Measurements from ENCODE around the gene TSPO. TPM values are rescaled to one million over a fixed set of nuclear protein-coding genes. Genes with fewer than 3 reads are reported as not detected.

TSPO gene
- polyA plus RNA-seq, 6 donors from 2014 or later: 247 to 323 (median 288) TPM

GRCh38 chr22:43180670-43181069 lies 29.3 kb downstream of the TSPO start:
- DNase-seq (no peak), ATAC-seq (ENCODE audit: low read depth in 2 of 2) (no peak)
- no peak overlapping the region for H3K27ac Mint-ChIP-seq
- H3K4me1 Mint-ChIP-seq: peaks cover 8 to 15% (median 15%) of the 10 kb centered on the region in 3 donors
- H3K4me3 Mint-ChIP-seq: no peak overlapping the region
- H3K27me3 Mint-ChIP-seq: no peaks in the 10 kb centered on the region
- H3K9me3 Mint-ChIP-seq: no peaks in the 10 kb centered on the region
- H3K36me3 Mint-ChIP-seq: no peaks in the 10 kb centered on the region

- no peaks in the 10 kb centered on the region for H3K9me3 Mint-ChIP-seq
- no peaks in the 10 kb centered on the region for H3K27me3 Mint-ChIP-seq
- ATAC-seq (ENCODE audit: low read depth in 2 of 2) (no peak), DNase-seq (no peak)
- peaks cover 8 to 21% (median 15%) of the 10 kb centered on the region in 3 donors for H3K4me1 Mint-ChIP-seq
- H3K36me3 Mint-ChIP-seq: no peaks in the 10 kb centered on the region
- H3K27ac Mint-ChIP-seq: no peak overlapping the region
- peak overlapping the region in 1 of 8 donors; percentile 59 for H3K4me3 Mint-ChIP-seq
These were observed 30.1 kb downstream of the TSPO start for GRCh38 chr22:43181321-43182076.

- peak overlapping the region in 1 of 6 donors; percentile 19 for H3K27ac Mint-ChIP-seq
- H3K4me1 Mint-ChIP-seq: peaks cover 8 to 21% (median 15%) of the 10 kb centered on the region in 3 donors
- ATAC-seq (ENCODE audit: low read depth in 2 of 2) (no peak), DNase-seq (no peak)
- H3K9me3 Mint-ChIP-seq: no peaks in the 10 kb centered on the region
- H3K36me3 Mint-ChIP-seq: no peaks in the 10 kb centered on the region
- peak overlapping the region in 1 of 8 donors; percentile 59 for H3K4me3 Mint-ChIP-seq
- no peaks in the 10 kb centered on the region for H3K27me3 Mint-ChIP-seq
These were observed 30.8 kb downstream of the TSPO start for GRCh38 chr22:43182118-43182517.

GRCh38 chr22:43182726-43183125 lies 31.4 kb downstream of the TSPO start:
- DNase-seq (no peak), ATAC-seq (ENCODE audit: low read depth in 2 of 2) (no peak)
- Mint-ChIP-seq H3K27ac (no peak overlapping the region), H3K27me3 (no peaks in the 10 kb centered on the region), H3K9me3 (no peaks in the 10 kb centered on the region), H3K36me3 (no peaks in the 10 kb centered on the region), H3K4me1 (peaks cover 8 to 24% (median 16%) of the 10 kb centered on the region in 3 donors), H3K4me3 (no peak overlapping the region)

- no peaks in the 10 kb centered on the region for H3K9me3 Mint-ChIP-seq
- H3K4me3 Mint-ChIP-seq: peak overlapping the region in 1 of 8 donors; percentile 64
- DNase-seq (no peak), ATAC-seq (ENCODE audit: low read depth in 2 of 2) (no peak)
- H3K36me3 Mint-ChIP-seq: no peaks in the 10 kb centered on the region
- H3K4me1 Mint-ChIP-seq: peaks cover 8 to 26% (median 21%) of the 10 kb centered on the region in 3 donors
- H3K27ac Mint-ChIP-seq: peak overlapping the region in 3 of 6 donors; percentile 26 to 78 (median 49)
- no peaks in the 10 kb centered on the region for H3K27me3 Mint-ChIP-seq
These were observed 32.3 kb downstream of the TSPO start for GRCh38 chr22:43183496-43184277.

GRCh38 chr22:43185860-43186261 lies 34.5 kb downstream of the TSPO start:
- H3K4me1 Mint-ChIP-seq: peaks cover 8 to 26% (median 21%) of the 10 kb centered on the region in 3 donors
- H3K4me3 Mint-ChIP-seq: peak overlapping the region; percentile 64 to 86 (median 75)
- peak overlapping the region in 2 of 6 donors; percentile 47 to 67 for H3K27ac Mint-ChIP-seq
- no peaks in the 10 kb centered on the region for H3K36me3 Mint-ChIP-seq
- ATAC-seq (ENCODE audit: low read depth in 2 of 2) (no peak), DNase-seq (no peak)
- H3K27me3 Mint-ChIP-seq: peaks cover 0 to 11% (median 0%) of the 10 kb centered on the region in 3 donors
- H3K9me3 Mint-ChIP-seq: peaks cover 0 to 2% (median 0%) of the 10 kb centered on the region in 7 donors

GRCh38 chr22:43186272-43187170 lies 35.2 kb downstream of the TSPO start, which contains the start of gene TTLL12:
TTLL12 (minus strand) TSS chr22:43187134; CDS start chr22:43187069, 65 bp downstream.
- Mint-ChIP-seq H3K36me3 (no peaks in the 10 kb centered on the region), H3K9me3 (peaks cover 0 to 8% (median 3%) of the 10 kb centered on the region in 7 donors), H3K27ac (peak within 1 kb of the TSS; percentile 93 to 99 (median 98)), H3K4me3 (peak within 1 kb of the TSS; percentile 73 to 91 (median 88)), H3K4me1 (peaks cover 8 to 26% (median 21%) of the 10 kb centered on the region in 3 donors), H3K27me3 (peaks cover 0 to 17% (median 0%) of the 10 kb centered on the region in 3 donors)
- ATAC-seq (ENCODE audit: low read depth in 2 of 2) (peak; percentile 37 to 39), DNase-seq (peak; percentile 61)

GRCh38 chr22:43187171-43188099 lies 36.1 kb downstream of the TSPO start:
- peak overlapping the region; percentile 73 to 91 (median 88) for H3K4me3 Mint-ChIP-seq
- peaks cover 5 to 26% (median 18%) of the 10 kb centered on the region in 3 donors for H3K4me1 Mint-ChIP-seq
- DNase-seq: peak; percentile 96
- no peaks in the 10 kb centered on the region for H3K36me3 Mint-ChIP-seq
- peak overlapping the region; percentile 93 to 99 (median 98) for H3K27ac Mint-ChIP-seq
- H3K27me3 Mint-ChIP-seq: peaks cover 0 to 21% (median 0%) of the 10 kb centered on the region in 3 donors
- peaks cover 0 to 8% (median 3%) of the 10 kb centered on the region in 7 donors for H3K9me3 Mint-ChIP-seq
- peak; percentile 87 to 90 for ATAC-seq (ENCODE audit: low read depth in 2 of 2)

GRCh38 chr22:43188829-43189545 lies 37.6 kb downstream of the TSPO start:
- Mint-ChIP-seq H3K27ac (peak overlapping the region in 5 of 6 donors; percentile 58 to 92 (median 67)), H3K27me3 (peaks cover 0 to 21% (median 4%) of the 10 kb centered on the region in 3 donors), H3K36me3 (no peaks in the 10 kb centered on the region), H3K4me1 (peaks cover 5 to 26% (median 18%) of the 10 kb centered on the region in 3 donors), H3K4me3 (peak overlapping the region in 7 of 8 donors; percentile 28 to 82 (median 61)), H3K9me3 (peaks cover 0 to 8% (median 3%) of the 10 kb centered on the region in 7 donors)
- ATAC-seq (ENCODE audit: low read depth in 2 of 2) (no peak), DNase-seq (no peak)

GRCh38 chr22:43191831-43192230 lies 40.5 kb downstream of the TSPO start:
- peaks cover 1 to 31% (median 4%) of the 10 kb centered on the region in 3 donors for H3K27me3 Mint-ChIP-seq
- H3K36me3 Mint-ChIP-seq: no peaks in the 10 kb centered on the region
- no peak for ATAC-seq (ENCODE audit: low read depth in 2 of 2)
- peaks cover 0 to 8% (median 3%) of the 10 kb centered on the region in 7 donors for H3K9me3 Mint-ChIP-seq
- no peak overlapping the region for H3K27ac Mint-ChIP-seq
- no peak for DNase-seq
- H3K4me3 Mint-ChIP-seq: no peak overlapping the region
- H3K4me1 Mint-ChIP-seq: peaks cover 0 to 6% (median 5%) of the 10 kb centered on the region in 3 donors

- ATAC-seq (ENCODE audit: low read depth in 2 of 2) (no peak), DNase-seq (no peak)
- H3K9me3 Mint-ChIP-seq: no peaks in the 10 kb centered on the region
- no peak overlapping the region for H3K4me3 Mint-ChIP-seq
- peaks cover 9 to 40% (median 40%) of the 10 kb centered on the region in 3 donors for H3K27me3 Mint-ChIP-seq
- no peak overlapping the region for H3K27ac Mint-ChIP-seq
- H3K36me3 Mint-ChIP-seq: no peaks in the 10 kb centered on the region
- H3K4me1 Mint-ChIP-seq: no peaks in the 10 kb centered on the region
These were observed 46.0 kb downstream of the TSPO start for GRCh38 chr22:43197271-43197941.
